ENCODE data around the gene SH2D4B. TPM values are rescaled to one million over a fixed set of nuclear protein-coding genes. Genes with fewer than 3 reads are reported as not detected.

Gene SH2D4B
- total and polyA plus RNA-seq, 2 donors (not counting 3 experiments of a cell fraction or from before 2014, with no cell fraction given) = not detected

- Histone ChIP-seq H3K9me1 (replicated peaks; ENCODE audit: control insufficient read depth, extremely low read depth, insufficient read depth, low read length) (no peaks in the 10 kb centered on the region), H3K36me3 (ENCODE audit: control insufficient read depth in 2 of 2, extremely low read depth in 1 of 2, insufficient read depth in 2 of 2, low read length in 2 of 2) (no peaks in the 10 kb centered on the region), H2AFZ (ENCODE audit: low read depth, low read length) (no peak overlapping the region), H3K27ac (ENCODE audit: insufficient read depth, low read depth, low read length) (no peak overlapping the region), H3K9me3 (replicated peaks; ENCODE audit: control insufficient read depth, insufficient read depth, low read length) (no peaks in the 10 kb centered on the region), H4K20me1 (replicated peaks; ENCODE audit: control insufficient read depth, extremely low read depth, insufficient read depth, low read length) (no peaks in the 10 kb centered on the region), H3K79me2 (ENCODE audit: control insufficient read depth, insufficient read depth, low read length) (no peaks in the 10 kb centered on the region), H3K4me1 (ENCODE audit: control insufficient read depth, extremely low read depth, insufficient read depth, low read length) (peaks cover 4% of the 10 kb centered on the region), H3K4me2 (ENCODE audit: insufficient read depth, low read length) (no peak overlapping the region), H3K27me3 (ENCODE audit: control insufficient read depth in 2 of 2, insufficient read depth in 2 of 2, low read length in 2 of 2) (peaks cover 2 to 4% of the 10 kb centered on the region in 2 experiments), H3K4me3 (replicated peaks in 1 of 3; ENCODE audit: insufficient read depth in 1 of 3, low read depth in 1 of 3, low read length in 3 of 3) (no peak overlapping the region), H3K9ac (replicated peaks; ENCODE audit: extremely low read depth, insufficient read depth, low read length) (no peak overlapping the region)
- ChIA-PET POLR2A (no interaction called here), CTCF (interaction anchor here (1.5 kb wide), 1 partner anchor 96 kb away, joined by 4 read pairs; no protein-coding TSS in a partner anchor)
- intact Hi-C loops (cut with micrococcal nuclease) = no loop called here
- no peak for FAIRE-seq
- no peak for TF ChIP-seq POLR2A (IDR thresholded peaks at IDR 0.05; ENCODE audit: low read depth, low read length)
- dilution Hi-C loops (cut with MboI; ENCODE audit: extremely low pct_ligation_motif_present, low sequenced_read_pairs) = no loop called here
- BruUV-seq (replicated peaks) = no TSS peak
- DNase-seq (ENCODE audit: low read depth, low spot score) = no peak
Measured at GRCh38 chr10:80540136-80540535, 2.4 kb downstream of the SH2D4B start.

GRCh38 chr10:80540618-80540980 is 2.9 kb downstream of the SH2D4B start:
- no peak overlapping the region for H3K4me3 ChIP-seq (replicated peaks in 1 of 3; ENCODE audit: insufficient read depth in 1 of 3, low read depth in 1 of 3, low read length in 3 of 3)
- no peak for TF ChIP-seq MAX (IDR thresholded peaks at IDR 0.05; ENCODE audit: insufficient read depth, insufficient read length)
- no peaks in the 10 kb centered on the region for H3K36me3 ChIP-seq (ENCODE audit: control insufficient read depth in 2 of 2, extremely low read depth in 1 of 2, insufficient read depth in 2 of 2, low read length in 2 of 2)
- H3K27me3 ChIP-seq (ENCODE audit: control insufficient read depth in 2 of 2, insufficient read depth in 2 of 2, low read length in 2 of 2) = peaks cover 2 to 7% of the 10 kb centered on the region in 2 experiments
- H4K20me1 ChIP-seq (replicated peaks; ENCODE audit: control insufficient read depth, extremely low read depth, insufficient read depth, low read length) = no peaks in the 10 kb centered on the region
- TSS peak; percentile 84 for BruUV-seq (replicated peaks)
- intact Hi-C loops (cut with micrococcal nuclease) (no loop called here), dilution Hi-C loops (cut with MboI; ENCODE audit: extremely low pct_ligation_motif_present, low sequenced_read_pairs) (no loop called here)
- H3K79me2 ChIP-seq (ENCODE audit: control insufficient read depth, insufficient read depth, low read length) = no peaks in the 10 kb centered on the region
- H3K9me1 ChIP-seq (replicated peaks; ENCODE audit: control insufficient read depth, extremely low read depth, insufficient read depth, low read length) = no peaks in the 10 kb centered on the region
- ChIA-PET CTCF (interaction anchor here (1.3 to 1.4 kb wide), 2 partner anchors 16 to 29 kb away, joined by 3 read pairs; no protein-coding TSS in a partner anchor), POLR2A (no interaction called here)
- H3K4me2 ChIP-seq (ENCODE audit: insufficient read depth, low read length) = no peak overlapping the region
- FAIRE-seq (no peak), DNase-seq (ENCODE audit: low read depth, low spot score) (no peak)
- H2AFZ ChIP-seq (ENCODE audit: low read depth, low read length) = no peak overlapping the region
- no peak overlapping the region for H3K27ac ChIP-seq (ENCODE audit: insufficient read depth, low read depth, low read length)
- no peak overlapping the region for H3K9ac ChIP-seq (replicated peaks; ENCODE audit: extremely low read depth, insufficient read depth, low read length)
- no peaks in the 10 kb centered on the region for H3K9me3 ChIP-seq (replicated peaks; ENCODE audit: control insufficient read depth, insufficient read depth, low read length)
- H3K4me1 ChIP-seq (ENCODE audit: control insufficient read depth, extremely low read depth, insufficient read depth, low read length) = peaks cover under 1% of the 10 kb centered on the region

All from endothelial cell of umbilical vein (primary cell).